ENCODE data around the gene NYNRIN.

Gene NYNRIN

DNA sequence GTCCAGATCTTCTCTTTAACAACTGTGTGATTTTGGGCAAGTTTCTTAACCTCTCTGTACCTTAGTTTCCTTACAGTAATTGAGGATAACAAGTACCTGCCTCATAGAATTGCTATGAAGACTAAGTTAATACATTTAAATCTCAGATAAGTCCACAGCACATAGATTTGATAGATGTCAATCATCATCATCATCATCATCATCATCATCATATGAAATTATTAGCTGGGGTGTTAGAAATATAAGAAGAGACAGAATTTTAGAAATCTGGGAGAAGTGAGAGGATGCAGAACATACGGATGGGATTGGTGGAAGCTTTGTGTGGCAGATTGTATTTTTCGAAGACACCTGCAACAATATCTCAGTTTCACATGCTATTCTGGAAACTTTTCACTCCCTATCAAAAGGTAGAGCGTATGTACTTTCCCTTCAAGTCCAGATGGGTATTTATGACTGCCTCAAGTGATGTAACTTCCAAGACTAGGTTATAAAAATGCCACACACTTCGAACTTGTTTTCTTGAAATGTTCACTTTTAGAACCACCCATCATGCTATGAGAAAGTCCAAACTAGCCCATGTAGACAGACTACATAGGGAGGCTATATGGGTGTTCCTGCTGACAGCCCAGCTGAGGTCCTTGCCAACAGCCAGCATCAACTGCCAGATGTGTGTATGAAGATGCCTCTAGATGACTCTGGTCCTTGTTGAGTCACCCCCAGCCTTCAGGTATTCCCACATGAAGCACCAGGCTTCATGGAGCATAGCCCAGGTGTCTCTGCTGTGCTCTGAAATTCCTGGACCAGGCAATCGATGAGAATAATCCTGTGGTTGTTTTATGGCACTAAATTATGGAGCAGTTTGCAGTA, 64.4 kb downstream of the NYNRIN start:
- DNase-seq: no peak

DNA sequence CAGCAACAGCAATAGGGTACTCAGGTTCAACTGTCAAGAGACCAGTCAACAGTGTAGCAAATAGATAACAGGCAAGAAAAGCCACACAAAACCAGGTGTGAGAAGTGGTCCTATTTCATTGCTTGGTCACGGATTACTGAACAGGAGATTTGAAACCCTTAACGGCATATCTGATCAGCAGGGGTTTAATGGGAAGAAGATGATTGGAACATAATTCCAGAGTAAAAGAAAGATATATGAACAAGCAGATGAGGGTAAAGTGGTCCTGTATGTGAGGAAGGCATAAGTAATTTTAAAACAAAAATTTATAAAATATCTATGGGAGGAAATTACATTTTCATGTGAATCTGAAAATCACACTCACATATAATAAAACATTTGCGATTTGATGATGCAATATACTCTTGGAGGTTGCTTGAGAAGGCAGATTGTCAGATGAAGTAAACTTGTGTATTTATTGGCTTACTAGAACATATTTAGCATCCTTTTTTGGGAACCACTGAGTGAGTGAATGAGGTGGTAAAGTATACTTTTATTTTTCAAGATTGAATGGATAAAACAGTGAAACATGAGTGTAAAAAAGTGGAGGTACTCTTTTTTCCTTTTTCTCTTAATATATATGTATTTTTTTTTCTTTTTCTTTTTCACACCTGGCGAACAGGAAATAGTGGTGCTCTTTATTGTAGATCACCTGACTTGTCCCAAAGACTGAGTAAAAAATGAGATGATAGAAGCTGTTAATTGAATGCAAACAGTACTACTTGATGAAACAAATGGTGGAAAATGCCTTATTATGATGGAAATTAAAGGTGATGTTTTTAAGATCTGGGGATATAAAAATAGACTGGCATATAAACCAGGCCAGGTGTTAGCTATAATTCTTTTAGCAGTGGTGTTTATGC, 65.3 kb downstream of the NYNRIN start:
- DNase-seq: no peak

DNA sequence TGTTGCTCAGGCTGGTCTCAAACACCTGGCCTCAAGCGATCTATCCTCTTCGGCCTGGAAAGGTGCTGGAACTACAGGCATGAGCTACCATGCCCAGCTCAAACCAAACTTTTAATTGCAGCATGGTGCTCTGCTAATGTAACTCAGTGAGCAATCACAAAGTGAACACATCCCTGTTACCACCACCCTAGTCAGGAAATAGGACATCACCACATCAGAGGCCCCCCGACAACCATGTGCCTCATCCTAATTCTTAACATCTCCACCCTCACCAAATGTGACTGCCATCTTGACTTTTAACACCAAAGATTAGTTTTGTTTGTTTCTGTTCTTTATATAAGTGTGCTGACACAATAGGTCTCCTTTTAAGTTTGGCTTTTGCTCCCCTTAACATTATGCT, 66.6 kb downstream of the NYNRIN start:
- DNase-seq: no peak

DNA sequence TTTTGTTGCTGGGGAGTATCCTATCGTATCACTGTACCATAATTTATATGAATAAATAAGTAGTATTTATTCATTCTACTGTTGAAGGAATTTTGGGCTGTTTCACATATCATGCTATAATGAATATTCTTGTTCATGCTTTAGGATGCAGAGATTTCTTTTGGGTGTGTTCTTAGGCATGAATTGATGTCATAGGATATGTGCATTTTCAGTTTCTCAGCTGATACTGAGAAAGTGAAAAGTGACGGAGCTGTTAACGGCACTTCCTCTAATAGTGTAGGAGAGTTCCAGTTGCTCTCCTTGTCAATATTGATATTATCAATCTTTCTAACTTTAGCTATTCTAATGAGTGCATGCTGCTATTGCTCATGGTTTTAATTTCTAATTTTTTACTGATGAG, 67.0 kb downstream of the NYNRIN start:
- DNase-seq: no peak
